Fibroblast of peridontal ligament (primary cell): ENCODE results near the gene LCN6.
A peak's percentile ranks its signal among the peaks of the same experiment; 100 is the strongest.
"Not testable (repeated sequence)": the region's sequence is repeated elsewhere in the genome, so short reads cannot be mapped to it uniquely, and the experiment has no call there.

Source experiments
- DNase-seq: peaks from one replicate; pipeline ENCODE4 v3.0.0-alpha.2; 2010; ENCODE audit errors: extremely low read depth

The LCN6 gene, protein sequence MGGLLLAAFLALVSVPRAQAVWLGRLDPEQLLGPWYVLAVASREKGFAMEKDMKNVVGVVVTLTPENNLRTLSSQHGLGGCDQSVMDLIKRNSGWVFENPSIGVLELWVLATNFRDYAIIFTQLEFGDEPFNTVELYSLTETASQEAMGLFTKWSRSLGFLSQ

GRCh38 chr9:136748201-136748600 is at the start of gene LCN6:
LCN6 (minus strand) TSS chr9:136748525; CDS start chr9:136748483, 42 bp downstream.
- DNase-seq = no peak

DNA sequence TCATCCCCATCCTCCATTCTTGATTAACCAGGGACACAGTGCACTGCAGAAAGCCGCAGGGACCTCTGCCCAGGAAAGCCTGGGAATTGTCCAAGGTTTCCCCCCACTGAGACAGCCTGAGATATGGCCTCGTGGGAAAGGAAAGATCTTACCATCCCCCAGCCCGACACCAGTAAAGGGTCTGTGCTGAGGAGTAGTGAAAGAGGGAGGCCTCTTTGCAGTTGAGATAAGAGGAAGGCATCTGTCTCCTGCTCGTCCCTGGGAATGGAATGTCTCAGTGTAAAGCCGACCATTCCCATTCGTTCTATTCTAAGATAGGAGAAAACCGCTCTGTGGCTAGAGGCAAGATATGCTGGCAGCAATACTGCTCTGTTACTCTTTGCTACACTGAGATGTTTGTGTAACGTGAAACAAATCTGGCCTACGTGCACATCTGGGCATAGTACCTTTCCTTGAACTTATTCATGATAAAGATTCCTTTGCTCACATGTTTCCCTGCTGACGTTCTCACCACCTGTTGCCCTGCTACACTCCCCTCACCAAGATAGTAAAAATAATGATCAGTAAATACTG is 48.5 kb upstream of the LCN6 start:
- not testable (repeated sequence) for DNase-seq

GRCh38 chr9:136796238-136796774 is 48.0 kb upstream of the LCN6 start, which contains the start of gene CCDC183:
CCDC183 (plus strand) TSS chr9:136796338; CDS start chr9:136796398, 60 bp downstream.
- no peak for DNase-seq

DNA sequence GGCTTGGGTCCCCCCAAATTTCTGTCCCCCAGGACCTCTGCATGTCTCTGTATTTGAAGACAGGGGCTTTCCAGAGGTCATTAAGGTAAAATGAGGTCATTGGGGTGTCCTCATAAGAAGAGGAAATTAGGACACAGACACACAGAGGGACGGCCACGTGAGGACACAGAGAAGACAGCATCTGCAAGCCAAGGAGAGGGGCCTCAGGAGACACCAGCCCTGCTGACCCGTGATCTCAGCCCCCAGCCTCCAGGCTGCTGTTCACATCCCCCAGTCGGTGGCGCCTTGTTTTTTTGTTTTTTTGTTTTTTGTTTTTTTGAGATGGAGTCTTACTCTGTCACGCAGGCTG is 46.6 kb upstream of the LCN6 start:
- DNase-seq = no peak

- DNase-seq = no peak
These were observed 46.1 kb upstream of the LCN6 start for GRCh38 chr9:136794281-136794999.

GRCh38 chr9:136793086-136793946 is 45.0 kb upstream of the LCN6 start:
- no peak for DNase-seq

- no peak for DNase-seq
These were observed 44.2 kb upstream of the LCN6 start for GRCh38 chr9:136792321-136793085.

- DNase-seq = no peak
These were observed 43.4 kb upstream of the LCN6 start for GRCh38 chr9:136791516-136792276.

DNA sequence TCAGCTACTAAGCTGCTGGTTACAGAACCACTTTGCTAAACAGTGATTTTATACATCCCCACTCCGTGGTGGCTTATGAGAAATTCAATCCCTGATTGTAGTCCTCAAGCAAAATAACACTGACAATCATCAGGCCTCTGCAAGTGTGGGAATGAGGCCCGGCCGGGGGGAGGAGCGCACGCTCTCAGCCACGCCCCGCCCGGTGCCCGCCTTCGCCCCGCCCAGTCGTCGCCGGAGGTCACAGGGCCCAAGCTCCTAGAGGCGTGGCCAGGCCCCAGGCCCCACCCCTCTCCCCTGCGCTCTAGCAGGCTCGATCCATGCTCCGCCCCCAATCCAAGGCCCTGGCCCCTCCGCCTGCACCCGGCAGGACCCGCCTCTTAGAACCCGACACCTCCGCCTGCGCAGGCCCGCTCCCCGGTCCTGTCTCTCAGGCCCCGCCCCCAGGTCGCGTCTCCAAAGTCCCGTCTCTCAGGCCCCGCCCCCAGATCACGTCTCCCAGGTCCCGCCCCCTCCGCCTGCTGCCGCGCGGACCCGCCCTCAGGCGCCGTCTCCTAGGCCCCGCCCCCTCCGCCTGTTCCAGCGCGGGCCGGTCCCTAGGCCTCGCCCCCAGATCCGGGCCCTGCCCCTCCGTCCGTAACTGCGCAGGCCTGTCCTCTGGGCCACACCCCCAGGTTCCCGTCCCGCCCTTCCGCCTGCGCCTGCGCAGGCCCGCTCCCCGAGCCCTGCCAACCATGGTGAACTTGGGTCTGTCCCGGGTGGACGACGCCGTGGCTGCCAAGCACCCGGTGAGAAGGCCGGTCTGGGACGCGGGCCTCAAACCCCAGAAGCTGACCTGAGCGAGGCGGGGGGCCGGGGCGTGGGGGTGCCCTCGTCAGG is 42.6 kb upstream of the LCN6 start, which contains the start of gene TMEM141:
TSS of gene TMEM141 (plus strand) at position 705 of the 876 bp plus-strand sequence. CDS start at position 732, 27 bp downstream.
- peak; percentile 98 for DNase-seq

GRCh38 chr9:136789523-136789937 is 41.2 kb upstream of the LCN6 start:
- no peak for DNase-seq

DNA sequence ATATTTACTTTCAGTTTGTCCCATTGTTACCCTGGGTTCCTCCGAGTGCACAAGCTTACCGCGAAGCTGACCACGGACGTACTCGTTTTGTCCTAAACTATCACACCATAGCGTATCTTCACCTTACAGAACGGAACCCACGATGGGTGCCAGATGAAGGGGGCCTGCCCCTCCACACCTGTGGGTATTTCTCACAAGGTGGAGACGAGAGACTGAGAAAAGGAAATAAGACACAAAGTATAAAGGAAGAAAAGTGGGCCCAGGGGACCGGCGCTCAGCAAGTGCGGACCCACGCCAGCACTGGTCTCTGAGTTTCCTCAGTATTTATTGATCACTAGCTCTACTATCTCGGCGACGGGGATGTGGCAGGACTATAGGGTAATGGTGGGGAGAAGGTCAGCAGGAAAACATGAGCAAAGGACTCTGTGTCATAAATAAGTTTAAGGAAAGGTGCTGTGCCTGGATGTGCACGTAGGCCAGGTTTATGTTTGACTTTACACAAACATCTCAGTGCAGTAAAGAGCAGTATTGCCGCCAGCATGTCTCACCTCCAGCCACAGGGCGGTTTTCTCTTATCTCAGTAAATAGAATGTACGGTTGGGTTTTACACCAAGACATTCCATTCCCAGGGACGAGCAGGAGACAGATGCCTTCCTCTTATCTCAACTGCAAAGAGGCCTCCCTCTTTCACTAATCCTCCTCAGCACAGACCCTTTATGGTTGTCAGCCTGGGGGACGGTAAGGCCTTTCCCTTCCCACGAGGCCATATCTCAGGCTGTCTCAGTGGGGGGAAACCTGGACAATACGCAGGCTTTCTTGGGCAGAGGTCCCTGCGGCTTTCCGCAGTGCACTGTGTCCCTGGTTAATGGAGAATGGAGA is 40.6 kb upstream of the LCN6 start:
- DNase-seq = not testable (repeated sequence)

GRCh38 chr9:136787690-136788400 is 39.5 kb upstream of the LCN6 start:
- peak; percentile 60 for DNase-seq

DNA sequence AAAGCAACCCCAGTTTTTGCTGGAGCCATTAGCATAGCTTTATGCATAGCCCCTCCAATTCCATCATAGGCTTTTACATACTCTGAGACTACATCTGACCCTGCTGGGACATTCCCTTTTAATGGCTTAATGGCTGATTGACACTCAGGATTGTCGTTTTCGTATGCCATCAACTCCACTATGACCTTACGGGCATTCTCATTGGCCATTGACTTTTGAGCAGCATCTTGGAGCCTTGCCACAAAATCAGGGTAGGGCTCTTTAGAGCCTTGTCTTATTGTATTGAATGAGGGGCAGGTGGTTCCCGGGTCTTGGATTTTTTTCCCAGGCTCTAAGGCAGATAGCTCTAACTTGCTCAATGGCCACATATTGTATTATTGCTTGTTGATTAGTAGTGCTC is 38.7 kb upstream of the LCN6 start:
- not testable (repeated sequence) for DNase-seq

DNA sequence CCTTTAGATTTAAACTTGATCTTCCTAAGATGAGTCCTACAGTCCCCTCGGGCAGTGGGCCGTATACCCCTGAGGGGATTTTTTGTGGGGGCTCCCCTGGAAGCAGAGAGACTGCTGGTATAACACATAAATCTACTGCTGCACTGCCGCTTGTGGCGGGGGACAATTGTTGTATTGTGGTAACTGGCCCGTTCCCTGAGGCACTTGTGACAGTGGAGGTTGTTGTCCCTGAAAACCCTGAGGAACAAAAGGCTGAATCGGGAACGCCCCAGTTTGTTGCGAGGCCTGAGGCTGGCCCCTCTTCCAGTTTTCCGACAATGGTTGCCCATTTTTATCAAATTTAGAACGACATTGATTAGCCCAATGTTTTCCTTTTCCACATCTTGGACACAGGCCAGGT is 38.1 kb upstream of the LCN6 start:
- DNase-seq = no peak

GRCh38 chr9:136785565-136786355 is 37.4 kb upstream of the LCN6 start:
- DNase-seq = not testable (repeated sequence)

DNA sequence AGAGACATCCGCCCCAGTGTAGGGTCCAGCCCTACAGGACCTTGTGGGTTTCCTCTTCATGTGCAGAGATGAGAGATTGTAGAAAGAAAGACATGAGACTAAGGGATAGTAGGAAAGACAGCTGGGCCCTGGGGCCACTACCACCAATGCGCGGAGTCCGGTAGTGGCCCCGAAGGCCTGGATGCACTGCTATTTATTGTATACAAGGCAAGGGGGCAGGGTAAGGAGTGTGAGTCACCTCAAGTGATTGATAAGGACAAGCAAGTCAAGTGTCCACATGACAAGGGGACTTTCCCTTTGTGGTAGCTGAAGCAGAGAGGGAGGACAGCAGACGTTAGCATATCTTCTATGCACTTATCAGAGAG is 36.7 kb upstream of the LCN6 start:
- no peak for DNase-seq
